Testis (tissue), 3 donors: Measurements from ENCODE around the gene PGC. TPM values are rescaled to one million over a fixed set of nuclear protein-coding genes. Genes with fewer than 3 reads are reported as not detected.

Source experiments
- DNase-seq: peaks from one replicate; pipeline ENCODE4 v3.0.0-alpha.2; 2019
- H3K27ac ChIP-seq, 2 donors: fragments of 200-600 bp; sonication (generic); one replicate each; pipeline ENCODE4 v1.5.1; 2019
- H3K27me3 ChIP-seq: fragments of 200-600 bp; sonication (generic); one replicate; pipeline ENCODE4 v1.5.1; 2019
- H3K36me3 ChIP-seq: fragments of 200-600 bp; sonication (generic); one replicate; pipeline ENCODE4 v1.5.1; 2017; ENCODE audit warnings: low read depth; ENCODE audit errors: missing control alignments
- H3K4me1 ChIP-seq: fragments of 200-600 bp; sonication (generic); one replicate; pipeline ENCODE4 v1.5.1; 2019
- H3K4me3 ChIP-seq, 2 donors: fragments of 200-600 bp; sonication (generic); one replicate each; pipeline ENCODE4 v1.5.1; 2017 to 2019
- H3K9me3 ChIP-seq: fragments of 200-600 bp; sonication (generic); one replicate; pipeline ENCODE4 v1.5.1; 2017
- POLR2A ChIP-seq: fragments of 450-650 bp; IDR thresholded peaks from one replicate; pipeline ENCODE4 v1.6.1; 2017; ENCODE audit warnings: antibody characterized with exemption, mild to moderate bottlenecking, moderate library complexity
- WGBS, 2 donors: methylation state at CpG; one replicate each; pipeline ENCODE4 v1.1.5; 2018; 5-methylcytosine and 5-hydroxymethylcytosine counted together
- intact Hi-C: fragments of 100-400 bp; cut with DNase I; formaldehyde crosslinking; loops from one replicate; pipeline ENCODE4 v1.15.1; 2023; ENCODE audit warnings: low total_unique reads
- polyA plus RNA-seq: library from polyadenylated mRNA; stranded (reverse); fragments of 350-450 nt; fragmentation: Illumina TruSeq; extraction: RNeasy Lipid Tissue Mini Kit (QIAGEN cat#74804); gene quantifications from one replicate; pipeline ENCODE4 v1.2.3, GENCODE V29; 2014; ENCODE audit warnings: low read depth, low replicate concordance; ENCODE audit not compliant: insufficient read depth
- total RNA-seq, 2 donors: library from RNA; depleted of rRNA; stranded (reverse); fragments of >200 nt; gene quantifications; one replicate each; pipeline ENCODE4 v1.2.3, GENCODE V29; 2016
- TF ChIP-seq, protein P1 (sequence below), 3 experiments: fragments of 450-650 bp in 2 of 3; fragments of 200-600 bp in 1 of 3; sonication (generic) in 1 of 3; IDR thresholded peaks; one replicate each; pipeline ENCODE4 v1.5.1; 2016 to 2019; ENCODE audit warnings: antibody characterized with exemption in 3 of 3, mild to moderate bottlenecking in 2 of 3, moderate library complexity in 1 of 3

The PGC gene
- total and polyA plus RNA-seq, 3 donors from 2014 or later = 0.42 to 1.3 TPM; not detected in 1

DNA sequence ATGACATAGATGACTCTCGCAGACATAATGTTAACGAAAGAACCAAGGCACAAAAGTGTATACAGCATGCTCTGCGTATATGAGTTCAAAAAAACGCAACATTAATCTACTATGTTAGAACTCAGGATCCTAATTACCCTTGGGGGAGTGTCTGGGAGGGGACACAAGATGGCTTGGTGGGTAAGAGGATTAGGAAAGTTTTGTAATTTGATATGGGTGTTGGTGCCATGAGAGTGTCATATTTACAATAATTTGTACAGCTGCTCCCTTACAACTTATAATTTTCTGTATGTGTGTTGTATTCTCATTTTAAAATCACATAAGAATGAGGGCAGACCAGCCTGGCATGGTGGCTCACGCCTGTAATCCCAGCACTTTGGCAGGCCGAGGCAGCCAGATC lies 50.4 kb downstream of the PGC start:
- TF ChIP-seq, protein P1, sequence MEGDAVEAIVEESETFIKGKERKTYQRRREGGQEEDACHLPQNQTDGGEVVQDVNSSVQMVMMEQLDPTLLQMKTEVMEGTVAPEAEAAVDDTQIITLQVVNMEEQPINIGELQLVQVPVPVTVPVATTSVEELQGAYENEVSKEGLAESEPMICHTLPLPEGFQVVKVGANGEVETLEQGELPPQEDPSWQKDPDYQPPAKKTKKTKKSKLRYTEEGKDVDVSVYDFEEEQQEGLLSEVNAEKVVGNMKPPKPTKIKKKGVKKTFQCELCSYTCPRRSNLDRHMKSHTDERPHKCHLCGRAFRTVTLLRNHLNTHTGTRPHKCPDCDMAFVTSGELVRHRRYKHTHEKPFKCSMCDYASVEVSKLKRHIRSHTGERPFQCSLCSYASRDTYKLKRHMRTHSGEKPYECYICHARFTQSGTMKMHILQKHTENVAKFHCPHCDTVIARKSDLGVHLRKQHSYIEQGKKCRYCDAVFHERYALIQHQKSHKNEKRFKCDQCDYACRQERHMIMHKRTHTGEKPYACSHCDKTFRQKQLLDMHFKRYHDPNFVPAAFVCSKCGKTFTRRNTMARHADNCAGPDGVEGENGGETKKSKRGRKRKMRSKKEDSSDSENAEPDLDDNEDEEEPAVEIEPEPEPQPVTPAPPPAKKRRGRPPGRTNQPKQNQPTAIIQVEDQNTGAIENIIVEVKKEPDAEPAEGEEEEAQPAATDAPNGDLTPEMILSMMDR (IDR thresholded peaks at IDR 0.05) = no peak
- TF ChIP-seq POLR2A = no peak
- DNase-seq = no peak
- peaks cover 8% of the 10 kb centered on the region for H3K4me1 ChIP-seq
- intact Hi-C loops = no loop called here
- no peaks in the 10 kb centered on the region for H3K9me3 ChIP-seq
- no peaks in the 10 kb centered on the region for H3K36me3 ChIP-seq
- no peaks in the 10 kb centered on the region for H3K27me3 ChIP-seq
- WGBS, 2 donors = 94 to 95% methylated on average over 6 of the region's 6 CpGs
- no peak overlapping the region for H3K4me3 ChIP-seq
- no peak overlapping the region for H3K27ac ChIP-seq

DNA sequence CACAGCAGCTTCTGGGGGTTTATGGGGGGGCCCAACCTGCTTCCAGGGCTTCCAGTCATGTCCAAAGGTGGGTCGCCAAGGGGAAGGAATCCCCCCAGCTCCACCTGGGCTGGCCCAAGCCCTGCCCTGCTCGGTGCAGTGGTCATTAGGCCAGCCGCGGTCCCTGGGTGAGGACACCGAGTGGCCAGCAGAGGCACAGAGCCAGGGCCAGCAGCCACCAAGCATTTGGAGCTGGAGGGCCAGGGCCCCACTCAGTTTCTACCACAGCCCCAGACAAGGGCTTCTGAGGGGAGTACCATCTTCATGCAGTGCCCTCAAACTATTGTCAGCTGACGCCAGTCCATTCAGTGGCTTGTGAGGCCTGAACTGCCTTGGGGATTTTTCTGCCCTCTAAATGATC lies 51.4 kb downstream of the PGC start:
- peaks cover 8% of the 10 kb centered on the region for H3K4me1 ChIP-seq

DNA sequence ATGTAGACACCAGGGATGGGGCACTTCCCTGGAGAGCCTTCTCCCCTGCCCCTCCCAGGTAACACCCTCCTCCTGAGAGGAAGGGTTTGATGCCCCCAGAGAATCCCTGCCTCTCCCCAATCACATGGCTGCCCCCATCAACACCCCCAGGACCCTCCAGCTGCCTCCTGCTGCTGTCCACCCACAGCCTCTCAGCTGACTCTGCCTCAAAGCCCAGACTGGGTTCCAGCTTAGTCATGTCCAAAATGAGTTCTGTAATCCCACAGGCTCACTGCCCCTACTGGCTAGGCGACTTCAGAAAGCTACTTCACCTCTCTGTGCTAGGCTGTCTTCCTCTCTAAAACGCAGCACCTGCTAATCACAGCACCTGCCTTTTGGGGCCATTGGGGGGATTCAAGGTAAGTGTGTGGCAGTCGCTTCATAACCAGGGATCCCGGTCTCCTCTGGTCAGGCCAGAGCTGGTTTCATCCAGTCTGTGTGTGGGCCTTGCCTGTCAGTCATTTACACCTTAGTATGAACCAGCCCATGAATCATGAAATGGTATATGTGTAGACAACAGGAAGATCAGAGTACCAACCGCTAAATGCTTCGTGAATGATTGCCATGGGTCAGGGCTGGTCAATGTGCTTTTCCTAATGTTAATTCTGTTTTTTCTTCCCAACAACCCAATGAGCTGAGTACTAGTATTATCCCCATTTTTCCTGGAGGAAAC lies 52.2 kb downstream of the PGC start:
- no peak for DNase-seq
- Histone ChIP-seq H3K4me1 (peaks cover 8% of the 10 kb centered on the region), H3K27me3 (no peaks in the 10 kb centered on the region), H3K27ac (no peak overlapping the region), H3K4me3 (no peak overlapping the region), H3K36me3 (no peaks in the 10 kb centered on the region), H3K9me3 (no peaks in the 10 kb centered on the region)
- WGBS, 2 donors = 91 to 96% methylated on average over 5 to 6 of the region's 6 CpGs
- intact Hi-C loops = no loop called here
- TF ChIP-seq, protein P1 (IDR thresholded peaks at IDR 0.05) = no peak
- no peak for TF ChIP-seq POLR2A

More for the DNA sequence above, 51.4 kb downstream of the PGC start:
- DNase-seq = no peak
- no peak overlapping the region for H3K27ac ChIP-seq
- no peak for TF ChIP-seq POLR2A
- TF ChIP-seq, protein P1 (IDR thresholded peaks at IDR 0.05) = no peak
- no peaks in the 10 kb centered on the region for H3K36me3 ChIP-seq
- no peaks in the 10 kb centered on the region for H3K9me3 ChIP-seq
- H3K4me3 ChIP-seq = no peak overlapping the region
- 98 to 100% methylated on average over 1 to 6 of the region's 6 CpGs for WGBS, 2 donors
- intact Hi-C loops = no loop called here
- no peaks in the 10 kb centered on the region for H3K27me3 ChIP-seq

DNA sequence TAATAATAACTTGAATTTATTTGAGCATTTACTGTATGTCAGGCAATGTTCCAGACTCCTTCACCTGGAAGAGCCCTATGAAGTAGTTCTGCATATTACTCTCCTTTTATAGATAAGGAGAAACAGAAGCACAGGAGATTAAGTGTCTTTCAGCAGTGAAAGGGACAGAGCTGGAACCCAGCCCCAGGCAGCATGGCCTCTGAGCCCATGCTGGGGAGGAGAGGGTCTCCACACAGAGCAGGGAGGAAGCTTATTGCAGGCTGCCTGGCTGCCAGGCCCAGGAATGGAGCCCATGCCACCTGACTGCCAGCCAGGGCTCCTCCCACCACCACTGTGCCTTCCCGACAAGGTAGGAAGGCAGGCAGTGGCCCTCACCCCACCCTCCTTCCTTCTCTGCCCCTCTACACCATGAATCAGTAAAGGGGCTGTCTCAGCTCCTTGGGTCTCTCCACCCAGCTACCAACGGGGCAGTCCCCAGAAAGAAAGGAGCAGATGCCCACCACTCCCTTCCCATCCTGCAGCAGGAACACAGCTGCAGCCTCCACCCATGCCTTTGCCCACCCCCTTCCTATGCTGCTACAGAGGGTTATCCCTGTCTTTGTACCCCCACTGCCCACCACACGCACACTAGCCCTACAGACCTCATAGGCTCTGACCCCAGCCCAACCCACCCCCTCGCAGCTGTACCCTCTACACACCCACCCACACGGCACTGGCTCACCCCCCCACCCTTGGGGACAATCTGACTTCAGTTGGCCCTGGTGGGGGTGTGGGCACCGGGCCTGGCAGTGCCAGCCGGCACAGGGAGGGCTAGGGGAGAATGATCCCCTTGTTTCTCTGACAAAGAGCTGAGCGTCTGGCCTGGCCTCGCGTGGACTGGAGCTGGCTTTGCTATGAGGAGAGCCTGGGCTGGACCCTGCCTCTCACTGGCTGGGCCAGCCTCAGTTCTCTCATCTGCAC lies 53.6 kb downstream of the PGC start:
- no peak overlapping the region for H3K27ac ChIP-seq
- no peak for TF ChIP-seq POLR2A
- TF ChIP-seq, protein P1 (IDR thresholded peaks at IDR 0.05) = no peak
- DNase-seq = no peak
- no peaks in the 10 kb centered on the region for H3K27me3 ChIP-seq
- peaks cover 5% of the 10 kb centered on the region for H3K4me1 ChIP-seq
- intact Hi-C loops = no loop called here
- no peaks in the 10 kb centered on the region for H3K36me3 ChIP-seq
- H3K4me3 ChIP-seq = no peak overlapping the region
- no peaks in the 10 kb centered on the region for H3K9me3 ChIP-seq
- WGBS, 2 donors = 66% methylated on average over 4 to 10 of the region's 10 CpGs
